GM18907 (cell line): ENCODE data around the gene PRAMEF11.

ENCODE experiments used
- ATAC-seq: cut with Tn5 transposase; IDR thresholded peaks from one replicate; pipeline ENCODE4 v1.9.1; 2021; ENCODE audit warnings: mild to moderate bottlenecking, moderate library complexity; ENCODE audit not compliant: unreplicated experiment

PRAMEF11 gene

GRCh38 chr1:12774801-12775345 lies 56.3 kb downstream of the PRAMEF11 start:
- no peak for ATAC-seq
